Astrocyte of the cerebellum (primary cell): ENCODE data around the gene LIPM.

Source experiments
- DNase-seq: peaks from one replicate; pipeline ENCODE4 v3.0.0-alpha.2; 2011; ENCODE audit warnings: low read depth
- H3K4me3 ChIP-seq: 2 replicates; pipeline ENCODE4 v1.5.1; 2011; ENCODE audit warnings: mild to moderate bottlenecking, low read depth, low read length, moderate library complexity
- in situ Hi-C: cut with HindIII; loops from 2 replicates; pipeline ENCODE4 v1.10.0; 2017; ENCODE audit warnings: low sequenced_read_pairs
- TF ChIP-seq, protein P1 (sequence below): IDR thresholded peaks from 2 replicates; pipeline ENCODE4 v1.5.1; 2012; ENCODE audit warnings: low read length, low read depth, moderate library complexity, mild to moderate bottlenecking; ENCODE audit errors: missing control alignments

LIPM gene

DNA sequence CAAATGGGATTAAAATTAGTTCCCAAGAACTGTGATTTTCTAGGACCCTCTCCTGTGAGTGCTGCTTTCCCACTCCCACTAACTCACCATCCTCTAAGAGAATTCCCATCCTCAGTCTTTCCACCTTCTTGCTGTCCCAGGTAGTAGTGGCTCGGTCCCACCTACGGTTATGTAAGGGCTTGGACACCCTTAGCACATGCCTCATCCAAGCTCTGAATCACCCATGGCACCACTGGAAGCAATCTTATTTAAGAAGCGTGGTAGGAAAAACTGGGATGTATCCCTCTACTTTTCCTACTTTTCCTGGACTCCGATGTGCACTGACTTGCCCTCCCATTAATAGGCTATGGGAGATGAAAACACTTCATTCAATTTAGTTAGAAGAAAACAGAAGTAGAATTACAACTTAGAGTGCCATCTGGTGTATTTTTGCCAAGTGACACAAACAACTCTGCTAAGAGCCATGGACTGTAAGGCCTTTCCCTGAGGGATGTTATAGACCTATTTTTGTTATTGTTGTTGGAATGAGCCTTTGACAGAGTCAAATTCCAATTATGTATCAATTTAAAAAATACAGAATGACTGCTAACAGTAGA is 62.8 kb downstream of the LIPM start:
- H3K4me3 ChIP-seq, result no peak overlapping the region
- in situ Hi-C loops, result no loop called here
- TF ChIP-seq, protein P1, sequence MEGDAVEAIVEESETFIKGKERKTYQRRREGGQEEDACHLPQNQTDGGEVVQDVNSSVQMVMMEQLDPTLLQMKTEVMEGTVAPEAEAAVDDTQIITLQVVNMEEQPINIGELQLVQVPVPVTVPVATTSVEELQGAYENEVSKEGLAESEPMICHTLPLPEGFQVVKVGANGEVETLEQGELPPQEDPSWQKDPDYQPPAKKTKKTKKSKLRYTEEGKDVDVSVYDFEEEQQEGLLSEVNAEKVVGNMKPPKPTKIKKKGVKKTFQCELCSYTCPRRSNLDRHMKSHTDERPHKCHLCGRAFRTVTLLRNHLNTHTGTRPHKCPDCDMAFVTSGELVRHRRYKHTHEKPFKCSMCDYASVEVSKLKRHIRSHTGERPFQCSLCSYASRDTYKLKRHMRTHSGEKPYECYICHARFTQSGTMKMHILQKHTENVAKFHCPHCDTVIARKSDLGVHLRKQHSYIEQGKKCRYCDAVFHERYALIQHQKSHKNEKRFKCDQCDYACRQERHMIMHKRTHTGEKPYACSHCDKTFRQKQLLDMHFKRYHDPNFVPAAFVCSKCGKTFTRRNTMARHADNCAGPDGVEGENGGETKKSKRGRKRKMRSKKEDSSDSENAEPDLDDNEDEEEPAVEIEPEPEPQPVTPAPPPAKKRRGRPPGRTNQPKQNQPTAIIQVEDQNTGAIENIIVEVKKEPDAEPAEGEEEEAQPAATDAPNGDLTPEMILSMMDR, result no peak
- no peak for DNase-seq

DNA sequence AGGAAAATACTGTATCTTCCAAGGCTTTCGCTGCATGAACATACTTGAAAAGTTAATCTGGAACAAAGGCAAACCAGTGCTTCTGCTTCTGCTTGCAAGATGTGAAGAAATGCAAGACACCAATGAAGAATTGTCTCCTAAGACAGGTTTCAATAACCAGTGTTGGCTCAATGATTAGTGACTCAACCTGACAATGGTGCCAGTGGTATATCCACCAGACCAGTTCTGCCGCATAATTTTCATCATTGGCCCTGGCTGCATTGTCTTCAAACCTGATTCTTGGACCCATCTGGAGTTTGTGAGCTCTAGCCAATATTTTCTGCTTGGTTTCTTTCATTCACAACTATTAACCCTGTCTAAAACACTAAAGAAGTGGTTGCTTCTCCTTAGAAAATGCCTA is 63.9 kb downstream of the LIPM start:
- no peak for DNase-seq
- no peak overlapping the region for H3K4me3 ChIP-seq
- TF ChIP-seq, protein P1, result no peak
- in situ Hi-C loops, result no loop called here

DNA sequence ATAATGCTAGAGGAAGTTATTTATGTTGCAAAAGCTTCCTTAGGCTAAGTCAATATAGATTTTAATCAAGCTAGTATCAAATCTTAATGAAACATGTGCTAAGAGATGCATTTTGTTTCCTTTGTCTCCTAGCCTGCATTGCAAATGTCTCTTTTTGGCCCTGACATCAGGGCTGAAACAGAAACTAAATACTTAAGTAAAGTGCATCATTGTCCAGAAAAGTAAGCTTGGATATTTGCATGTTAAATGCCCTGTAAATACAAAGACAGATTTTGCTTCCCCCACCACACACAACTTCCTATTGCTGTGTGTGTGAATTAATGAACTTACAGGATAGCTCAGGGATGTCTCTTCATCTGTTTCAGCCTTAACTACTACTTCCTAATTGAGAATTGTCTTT is 67.6 kb downstream of the LIPM start:
- no peak overlapping the region for H3K4me3 ChIP-seq
- no peak for DNase-seq
- TF ChIP-seq, protein P1, result no peak
- in situ Hi-C loops, result no loop called here
